Hepatocyte (in vitro differentiated cells): ENCODE results near the gene SNX10.

Source experiments
- EZH2 ChIP-seq: fragments of 200-600 bp; sonication (generic); IDR thresholded peaks from 2 replicates; pipeline ENCODE4 v1.6.1; 2016; ENCODE audit warnings: antibody characterized with exemption, mild to moderate bottlenecking, borderline replicate concordance
- TF ChIP-seq, protein P1 (sequence below): fragments of 200-600 bp; sonication (generic); IDR thresholded peaks from 2 replicates; pipeline ENCODE4 v1.5.1; 2016; ENCODE audit warnings: antibody characterized with exemption, mild to moderate bottlenecking; ENCODE audit not compliant: poor library complexity

DNA sequence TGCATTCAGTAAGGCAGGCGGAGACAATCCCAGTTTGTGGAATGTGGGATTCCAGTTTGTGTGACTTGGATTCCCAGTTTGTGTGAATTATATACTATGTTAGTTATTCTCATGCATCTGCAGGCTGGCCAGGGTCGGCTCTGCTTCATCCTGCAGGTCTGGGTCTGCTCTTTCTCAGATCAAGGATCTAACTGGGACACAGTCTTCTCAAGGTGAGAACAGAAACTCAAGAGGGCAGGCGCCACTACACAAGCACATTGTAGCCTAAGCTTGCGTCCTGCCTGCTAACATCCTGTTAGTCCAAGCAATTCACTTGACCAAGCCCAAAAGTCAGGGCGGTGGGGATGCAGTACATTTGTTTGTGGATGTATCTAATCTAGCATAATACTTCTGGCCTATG, 131.1 kb downstream of the SNX10 start:
- TF ChIP-seq, protein P1, sequence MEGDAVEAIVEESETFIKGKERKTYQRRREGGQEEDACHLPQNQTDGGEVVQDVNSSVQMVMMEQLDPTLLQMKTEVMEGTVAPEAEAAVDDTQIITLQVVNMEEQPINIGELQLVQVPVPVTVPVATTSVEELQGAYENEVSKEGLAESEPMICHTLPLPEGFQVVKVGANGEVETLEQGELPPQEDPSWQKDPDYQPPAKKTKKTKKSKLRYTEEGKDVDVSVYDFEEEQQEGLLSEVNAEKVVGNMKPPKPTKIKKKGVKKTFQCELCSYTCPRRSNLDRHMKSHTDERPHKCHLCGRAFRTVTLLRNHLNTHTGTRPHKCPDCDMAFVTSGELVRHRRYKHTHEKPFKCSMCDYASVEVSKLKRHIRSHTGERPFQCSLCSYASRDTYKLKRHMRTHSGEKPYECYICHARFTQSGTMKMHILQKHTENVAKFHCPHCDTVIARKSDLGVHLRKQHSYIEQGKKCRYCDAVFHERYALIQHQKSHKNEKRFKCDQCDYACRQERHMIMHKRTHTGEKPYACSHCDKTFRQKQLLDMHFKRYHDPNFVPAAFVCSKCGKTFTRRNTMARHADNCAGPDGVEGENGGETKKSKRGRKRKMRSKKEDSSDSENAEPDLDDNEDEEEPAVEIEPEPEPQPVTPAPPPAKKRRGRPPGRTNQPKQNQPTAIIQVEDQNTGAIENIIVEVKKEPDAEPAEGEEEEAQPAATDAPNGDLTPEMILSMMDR, result no peak
- TF ChIP-seq EZH2, result no peak
